ENCODE data around the gene RASSF7.

DNA sequence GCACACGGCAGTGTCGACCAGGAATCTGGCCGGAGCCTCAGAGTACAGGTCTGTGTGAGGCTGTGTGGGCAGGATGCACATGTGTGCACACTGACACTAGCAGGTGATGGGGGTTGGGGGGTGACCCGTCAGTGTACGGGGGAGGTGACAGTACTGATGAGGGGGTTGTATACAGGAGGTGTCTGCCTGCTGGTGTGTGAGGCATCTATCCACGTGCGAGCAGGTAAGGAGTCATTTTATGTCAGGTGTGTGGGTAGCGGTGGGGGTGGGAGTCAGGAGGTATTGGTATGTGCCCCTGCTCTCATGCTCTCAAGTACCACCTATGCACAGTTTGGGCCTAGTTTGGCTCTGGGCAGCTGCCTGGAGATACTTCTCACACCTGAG is 11.0 kb downstream of the RASSF7 start:
- TF ChIP-seq, protein P1, sequence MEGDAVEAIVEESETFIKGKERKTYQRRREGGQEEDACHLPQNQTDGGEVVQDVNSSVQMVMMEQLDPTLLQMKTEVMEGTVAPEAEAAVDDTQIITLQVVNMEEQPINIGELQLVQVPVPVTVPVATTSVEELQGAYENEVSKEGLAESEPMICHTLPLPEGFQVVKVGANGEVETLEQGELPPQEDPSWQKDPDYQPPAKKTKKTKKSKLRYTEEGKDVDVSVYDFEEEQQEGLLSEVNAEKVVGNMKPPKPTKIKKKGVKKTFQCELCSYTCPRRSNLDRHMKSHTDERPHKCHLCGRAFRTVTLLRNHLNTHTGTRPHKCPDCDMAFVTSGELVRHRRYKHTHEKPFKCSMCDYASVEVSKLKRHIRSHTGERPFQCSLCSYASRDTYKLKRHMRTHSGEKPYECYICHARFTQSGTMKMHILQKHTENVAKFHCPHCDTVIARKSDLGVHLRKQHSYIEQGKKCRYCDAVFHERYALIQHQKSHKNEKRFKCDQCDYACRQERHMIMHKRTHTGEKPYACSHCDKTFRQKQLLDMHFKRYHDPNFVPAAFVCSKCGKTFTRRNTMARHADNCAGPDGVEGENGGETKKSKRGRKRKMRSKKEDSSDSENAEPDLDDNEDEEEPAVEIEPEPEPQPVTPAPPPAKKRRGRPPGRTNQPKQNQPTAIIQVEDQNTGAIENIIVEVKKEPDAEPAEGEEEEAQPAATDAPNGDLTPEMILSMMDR (conservative IDR thresholded peaks at IDR 0.05; ENCODE audit: low read depth, low read length), result no peak
- TF ChIP-seq EZH2 (IDR thresholded peaks at IDR 0.05; ENCODE audit: low read length, unreplicated experiment) (no peak), EZH2phosphoT487 (IDR thresholded peaks at IDR 0.05; ENCODE audit: borderline replicate concordance, low read length) (no peak)
